ENCODE results near the gene RGS2.
A peak's percentile ranks its signal among the peaks of the same experiment; 100 is the strongest.

RGS2 gene

DNA sequence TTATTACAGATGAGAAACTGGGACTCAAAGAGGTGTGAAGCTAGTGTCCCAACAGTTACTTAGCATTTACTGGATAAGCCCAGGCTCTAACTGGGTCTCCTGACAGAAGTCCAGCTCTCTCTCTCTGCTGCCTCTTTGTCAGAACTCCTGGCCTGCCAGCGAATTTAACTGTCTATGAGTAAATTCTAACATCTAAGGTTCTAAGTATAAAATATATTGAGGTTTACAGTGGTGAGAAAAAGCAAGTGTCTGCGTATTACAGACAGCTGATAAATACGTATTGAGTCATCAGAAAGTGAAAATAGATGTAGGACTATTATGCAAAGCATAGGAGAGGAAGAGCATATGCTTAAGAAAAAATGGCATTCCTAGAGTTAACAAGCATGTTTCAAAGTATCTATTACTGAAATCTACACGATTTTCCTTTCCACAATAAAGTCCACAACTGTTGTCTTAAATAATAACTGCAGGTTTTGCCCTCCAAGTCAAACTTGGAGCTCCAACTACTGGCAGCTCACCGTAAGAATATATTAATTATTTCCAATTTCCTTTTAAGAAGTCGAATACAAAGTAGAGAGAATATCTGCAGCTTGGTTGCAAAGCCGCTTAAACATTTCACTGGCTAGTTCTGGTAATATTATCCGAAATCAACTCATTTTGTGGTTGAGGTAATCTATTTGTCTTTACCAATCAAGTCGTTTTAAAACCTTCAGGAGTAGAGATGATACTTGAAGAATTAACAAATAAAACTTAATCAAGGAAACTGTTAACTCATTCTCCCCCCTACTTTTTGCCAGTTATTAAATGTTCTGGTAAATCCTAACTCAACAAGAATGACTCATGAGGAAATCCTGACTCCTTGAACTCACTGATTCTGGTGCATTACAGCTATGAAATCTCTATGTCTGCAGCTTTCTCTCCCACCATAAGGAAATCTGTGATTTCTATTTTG lies 1.4 kb upstream of the RGS2 start:
- peak; percentile 50; the same call in 1 of the 2 replicates for TF ChIP-seq CTCF (IDR thresholded peaks at IDR 0.05)

GRCh38 chr1:192808163-192808517 lies 699 bp upstream of the RGS2 start:
- TF ChIP-seq CTCF (IDR thresholded peaks at IDR 0.05): no peak

GRCh38 chr1:192809307-192810252 lies 741 bp downstream of the RGS2 start:
- no peak for TF ChIP-seq CTCF (IDR thresholded peaks at IDR 0.05)

DNA sequence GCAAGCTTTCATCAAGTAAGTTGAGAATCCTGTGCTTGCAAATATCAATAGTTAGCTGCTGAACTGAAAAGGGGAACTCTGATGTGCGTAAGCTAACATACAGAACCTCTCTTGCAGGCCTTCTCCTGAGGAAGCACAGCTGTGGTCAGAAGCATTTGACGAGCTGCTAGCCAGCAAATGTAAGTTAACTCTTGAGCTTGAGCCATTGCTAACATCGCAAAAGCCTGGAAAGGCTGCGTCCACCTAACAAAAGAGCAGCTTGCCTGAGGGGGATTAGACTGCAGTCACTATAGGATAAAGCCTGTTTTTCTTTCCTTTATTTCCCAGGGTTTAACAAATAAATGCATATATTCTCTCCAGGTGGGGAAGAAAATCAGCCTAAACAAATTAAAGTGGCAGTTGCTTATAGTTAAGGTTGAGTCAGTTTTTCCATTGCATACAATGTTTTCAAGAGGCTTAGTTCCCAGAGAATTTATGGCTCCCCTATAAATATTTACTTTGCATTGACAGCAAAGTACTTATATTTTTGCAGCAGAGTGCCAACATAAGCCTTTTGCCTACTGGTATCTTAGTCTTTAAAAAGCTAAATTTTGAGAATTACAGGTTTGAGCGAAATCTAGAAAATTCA lies 1.5 kb downstream of the RGS2 start:
- TF ChIP-seq CTCF (IDR thresholded peaks at IDR 0.05): no peak

- no peak for TF ChIP-seq CTCF (IDR thresholded peaks at IDR 0.05)
Observed at GRCh38 chr1:192811006-192811405, 2.2 kb downstream of the RGS2 start.

DNA sequence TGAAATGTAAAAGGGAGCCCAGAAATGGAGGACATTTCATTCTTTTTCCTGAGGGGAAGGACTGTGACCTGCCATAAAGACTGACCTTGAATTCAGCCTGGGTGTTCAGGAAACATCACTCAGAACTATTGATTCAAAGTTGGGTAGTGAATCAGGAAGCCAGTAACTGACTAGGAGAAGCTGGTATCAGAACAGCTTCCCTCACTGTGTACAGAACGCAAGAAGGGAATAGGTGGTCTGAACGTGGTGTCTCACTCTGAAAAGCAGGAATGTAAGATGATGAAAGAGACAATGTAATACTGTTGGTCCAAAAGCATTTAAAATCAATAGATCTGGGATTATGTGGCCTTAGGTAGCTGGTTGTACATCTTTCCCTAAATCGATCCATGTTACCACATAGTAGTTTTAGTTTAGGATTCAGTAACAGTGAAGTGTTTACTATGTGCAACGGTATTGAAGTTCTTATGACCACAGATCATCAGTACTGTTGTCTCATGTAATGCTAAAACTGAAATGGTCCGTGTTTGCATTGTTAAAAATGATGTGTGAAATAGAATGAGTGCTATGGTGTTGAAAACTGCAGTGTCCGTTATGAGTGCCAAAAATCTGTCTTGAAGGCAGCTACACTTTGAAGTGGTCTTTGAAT lies 2.9 kb downstream of the RGS2 start:
- TF ChIP-seq CTCF (IDR thresholded peaks at IDR 0.05): no peak

Measured in LNCAP (cell line).